Sigmoid colon (tissue), 7 donors: ENCODE data around the gene AVEN. TPM values are rescaled to one million over a fixed set of nuclear protein-coding genes. Genes with fewer than 3 reads are reported as not detected.

Experiments used
- DNase-seq: peaks from one replicate; pipeline ENCODE4 v3.0.0-alpha.2; 2019
- H3K27ac ChIP-seq, 4 donors: fragments of 200-600 bp; sonication (generic); one replicate each; pipeline ENCODE4 v1.5.1; 2016 to 2019; ENCODE audit warnings: mild to moderate bottlenecking in 1 of 4
- H3K27me3 ChIP-seq, 3 donors: fragments of 200-600 bp; sonication (generic); one replicate each; pipeline ENCODE4 v1.5.1; 2019; ENCODE audit warnings: mild to moderate bottlenecking in 1 of 3
- H3K36me3 ChIP-seq, 4 donors: fragments of 200-600 bp; sonication (generic); one replicate each; pipeline ENCODE4 v1.5.1; 2016 to 2019
- H3K4me1 ChIP-seq, 4 donors: fragments of 200-600 bp; sonication (generic); one replicate each; pipeline ENCODE4 v1.5.1; 2017 to 2019
- H3K4me3 ChIP-seq, 4 donors: fragments of 200-600 bp; sonication (generic); one replicate each; pipeline ENCODE4 v1.5.1; 2017 to 2019; ENCODE audit warnings: mild to moderate bottlenecking in 2 of 4, moderate library complexity in 1 of 4
- H3K9me3 ChIP-seq, 4 donors: fragments of 200-600 bp in 3 of 4; sonication (generic) in 3 of 4; one replicate each; pipeline versions ENCODE4 v1.5.1 to v1.6.1; 2013 to 2019
- CTCF ChIP-seq, 4 experiments: fragments of 450-650 bp in 3 of 4; fragments of 200-600 bp in 1 of 4; IDR thresholded peaks; one replicate each; pipeline ENCODE4 v1.5.1; 2016 to 2019; ENCODE audit warnings: antibody characterized with exemption in 4 of 4, mild to moderate bottlenecking in 3 of 4, moderate library complexity in 2 of 4
- EP300 ChIP-seq, 4 donors: sonication (generic); formaldehyde crosslinking; IDR thresholded peaks; one replicate each; pipeline ENCODE4 v1.6.1; 2017; ENCODE audit warnings: antibody characterized with exemption in 4 of 4
- POLR2A ChIP-seq, 2 donors: fragments of 450-650 bp; IDR thresholded peaks; one replicate each; pipeline ENCODE4 v1.6.1; 2016; ENCODE audit warnings: antibody characterized with exemption in 2 of 2, mild to moderate bottlenecking in 2 of 2, moderate library complexity in 2 of 2
- POLR2AphosphoS5 ChIP-seq, 4 donors: sonication (generic); formaldehyde crosslinking; IDR thresholded peaks; one replicate each; pipeline ENCODE4 v1.6.1; 2017; ENCODE audit warnings: antibody characterized with exemption in 4 of 4
- WGBS, 2 donors: extraction: QIAGEN DNeasy Blood & Tissue Kit; methylation state at CpG; one replicate each; pipeline ENCODE4 v1.1.7; 2013; 5-methylcytosine and 5-hydroxymethylcytosine counted together
- intact Hi-C: fragments of 100-400 bp; cut with DNase I; formaldehyde crosslinking; loops from one replicate; pipeline ENCODE4 v1.15.1; 2023
- polyA plus RNA-seq, 3 donors: library from polyadenylated mRNA; stranded (reverse); fragments of 200-250 nt; gene quantifications; one replicate each; pipeline ENCODE4 v1.2.3, GENCODE V29; 2013
- total RNA-seq, 4 donors: library from RNA; depleted of rRNA; stranded (reverse); fragments of >200 nt; gene quantifications; one replicate each; pipeline ENCODE4 v1.1.0, GENCODE V29; 2016
- donor health status: healthy with polysubstance abuse.
- donor health status: Bipolar disorder and iron deficiency.
- donor health status: healthy.

Gene AVEN
- total and polyA plus RNA-seq, 7 donors = 9.2 to 23.3 (median 15.0) TPM

- peaks cover 0 to 5% (median 0%) of the 10 kb centered on the region in 4 donors for H3K36me3 ChIP-seq
- TF ChIP-seq POLR2AphosphoS5 (IDR thresholded peaks at IDR 0.05) = no peak
- no peak for TF ChIP-seq POLR2A (IDR thresholded peaks at IDR 0.05)
- TF ChIP-seq EP300 (IDR thresholded peaks at IDR 0.05) = no peak
- no peak for TF ChIP-seq CTCF (IDR thresholded peaks at IDR 0.05)
- 93 to 95% methylated on average over 3 of the region's 3 CpGs for WGBS, 2 donors
- no peak overlapping the region for H3K27ac ChIP-seq
- no peaks in the 10 kb centered on the region for H3K27me3 ChIP-seq
- H3K9me3 ChIP-seq = no peaks in the 10 kb centered on the region
- no peak overlapping the region for H3K4me3 ChIP-seq
- H3K4me1 ChIP-seq = no peaks in the 10 kb centered on the region
- intact Hi-C loops = no loop called here
- no peak for DNase-seq
These were observed 198.4 kb downstream of the AVEN start for GRCh38 chr15:33840615-33841014.

DNA sequence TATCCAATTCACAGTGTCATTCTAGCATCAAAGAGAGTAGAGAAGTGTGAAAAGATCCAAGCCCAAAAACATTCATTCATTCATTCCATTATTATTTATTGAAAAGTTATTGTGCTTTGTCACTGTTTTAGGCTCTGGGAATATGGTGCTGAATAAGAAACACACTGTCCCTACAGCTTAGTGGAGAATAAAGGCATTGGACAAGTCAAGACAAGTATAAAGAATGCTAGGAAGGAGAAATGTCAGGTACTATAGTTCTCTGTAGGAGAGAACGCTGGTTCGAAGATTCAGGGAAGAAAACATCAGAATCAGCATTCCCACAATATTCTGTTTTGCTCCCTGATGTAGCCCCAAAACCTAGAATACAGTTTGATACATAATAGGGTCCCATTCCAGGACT lies 199.5 kb downstream of the AVEN start:
- intact Hi-C loops = no loop called here
- no peak for DNase-seq
- H3K9me3 ChIP-seq = no peaks in the 10 kb centered on the region
- H3K27me3 ChIP-seq = no peaks in the 10 kb centered on the region
- peaks cover 0 to 5% (median 0%) of the 10 kb centered on the region in 4 donors for H3K36me3 ChIP-seq
- no peak for TF ChIP-seq CTCF (IDR thresholded peaks at IDR 0.05)
- TF ChIP-seq POLR2AphosphoS5 (IDR thresholded peaks at IDR 0.05) = no peak
- no peak for TF ChIP-seq EP300 (IDR thresholded peaks at IDR 0.05)
- TF ChIP-seq POLR2A (IDR thresholded peaks at IDR 0.05) = no peak
- no peak overlapping the region for H3K27ac ChIP-seq
- H3K4me3 ChIP-seq = no peak overlapping the region
- no peaks in the 10 kb centered on the region for H3K4me1 ChIP-seq
- WGBS, 2 donors = 94 to 96% methylated on average over 2 of the region's 2 CpGs

- peaks cover 0 to 5% (median 0%) of the 10 kb centered on the region in 4 donors for H3K36me3 ChIP-seq
- TF ChIP-seq POLR2AphosphoS5 (IDR thresholded peaks at IDR 0.05) (no peak), POLR2A (IDR thresholded peaks at IDR 0.05) (no peak), EP300 (IDR thresholded peaks at IDR 0.05) (no peak), CTCF (IDR thresholded peaks at IDR 0.05) (no peak)
- H3K27me3 ChIP-seq = no peaks in the 10 kb centered on the region
- DNase-seq = no peak
- no peak overlapping the region for H3K27ac ChIP-seq
- WGBS, 2 donors = 77 to 80% methylated on average over 1 of the region's 1 CpG
- no peaks in the 10 kb centered on the region for H3K4me1 ChIP-seq
- no peaks in the 10 kb centered on the region for H3K9me3 ChIP-seq
- no peak overlapping the region for H3K4me3 ChIP-seq
- intact Hi-C loops = no loop called here
These were observed 201.7 kb downstream of the AVEN start for GRCh38 chr15:33837294-33837693.

- Histone ChIP-seq H3K4me1 (no peaks in the 10 kb centered on the region), H3K27me3 (no peaks in the 10 kb centered on the region), H3K36me3 (peaks cover 0 to 5% (median 0%) of the 10 kb centered on the region in 4 donors), H3K4me3 (no peak overlapping the region), H3K9me3 (no peaks in the 10 kb centered on the region), H3K27ac (no peak overlapping the region)
- 45 to 52% methylated on average over 9 of the region's 9 CpGs for WGBS, 2 donors
- TF ChIP-seq POLR2AphosphoS5 (IDR thresholded peaks at IDR 0.05) = no peak
- TF ChIP-seq POLR2A (IDR thresholded peaks at IDR 0.05) = no peak
- TF ChIP-seq CTCF (IDR thresholded peaks at IDR 0.05) = no peak
- TF ChIP-seq EP300 (IDR thresholded peaks at IDR 0.05) = no peak
- intact Hi-C loops = no loop called here
- DNase-seq = no peak
These were observed 203.9 kb downstream of the AVEN start for GRCh38 chr15:33834892-33835743.
